Activated naive CD4-positive, alpha-beta T cell (primary cell): ENCODE measurements around the gene KLF2.
A peak's percentile ranks its signal among the peaks of the same experiment; 100 is the strongest.

Source experiments
- DNase-seq, 4 experiments: peaks; one replicate each; lab custom pipeline; 2025; lab: John Stamatoyannopoulos, UW

KLF2 gene

DNA sequence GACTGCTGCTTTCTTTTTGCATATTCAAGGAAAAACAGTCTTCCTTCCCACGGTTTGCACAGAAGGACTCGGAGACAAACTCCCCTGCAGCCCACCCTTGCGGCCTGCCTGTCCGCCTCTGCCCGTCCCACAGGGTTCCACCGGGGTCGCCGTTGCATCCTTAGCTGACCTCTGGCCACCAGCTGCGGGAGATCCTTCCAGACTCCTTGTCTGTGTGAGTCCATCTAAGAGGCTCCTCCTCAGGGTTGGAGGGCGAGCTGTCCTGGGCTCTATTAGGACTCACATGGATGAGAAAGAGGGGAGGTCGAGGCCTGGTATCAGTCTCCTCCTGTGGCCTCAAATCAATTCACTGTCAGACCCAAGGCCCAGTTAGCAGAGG, 39.2 kb downstream of the KLF2 start:
- no peak for DNase-seq

DNA sequence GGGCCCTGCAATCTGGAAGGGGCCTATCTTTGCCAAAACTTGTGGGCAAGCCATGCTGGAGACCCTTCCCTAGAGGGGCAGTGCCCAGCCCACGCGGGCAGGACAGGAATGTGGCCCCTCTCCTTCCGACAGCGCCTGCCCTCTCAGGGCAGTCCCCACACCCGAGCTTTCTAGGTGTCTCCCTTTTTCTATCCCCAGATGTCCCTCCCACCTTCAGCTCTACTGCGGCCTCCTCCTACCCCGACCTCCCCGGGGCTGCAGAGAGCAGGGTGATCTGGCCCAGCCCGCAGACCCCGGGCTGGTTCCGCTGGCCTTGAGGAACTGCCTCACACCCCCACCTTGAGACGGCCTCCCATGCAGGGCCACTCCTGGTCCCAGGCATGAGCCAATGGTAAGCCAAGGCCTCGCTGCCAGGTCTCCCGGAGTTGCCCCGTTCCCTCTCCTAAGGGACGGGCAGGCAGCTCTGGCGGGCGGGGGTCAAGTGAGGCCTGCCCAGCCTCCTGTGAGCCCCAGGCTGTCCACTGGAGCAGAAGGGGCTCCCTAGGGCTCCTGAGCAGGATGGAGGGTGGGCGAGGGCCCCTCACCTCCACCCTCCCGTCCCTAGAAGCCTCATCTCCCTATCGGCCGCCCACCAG, 39.7 kb downstream of the KLF2 start:
- DNase-seq: no peak

DNA sequence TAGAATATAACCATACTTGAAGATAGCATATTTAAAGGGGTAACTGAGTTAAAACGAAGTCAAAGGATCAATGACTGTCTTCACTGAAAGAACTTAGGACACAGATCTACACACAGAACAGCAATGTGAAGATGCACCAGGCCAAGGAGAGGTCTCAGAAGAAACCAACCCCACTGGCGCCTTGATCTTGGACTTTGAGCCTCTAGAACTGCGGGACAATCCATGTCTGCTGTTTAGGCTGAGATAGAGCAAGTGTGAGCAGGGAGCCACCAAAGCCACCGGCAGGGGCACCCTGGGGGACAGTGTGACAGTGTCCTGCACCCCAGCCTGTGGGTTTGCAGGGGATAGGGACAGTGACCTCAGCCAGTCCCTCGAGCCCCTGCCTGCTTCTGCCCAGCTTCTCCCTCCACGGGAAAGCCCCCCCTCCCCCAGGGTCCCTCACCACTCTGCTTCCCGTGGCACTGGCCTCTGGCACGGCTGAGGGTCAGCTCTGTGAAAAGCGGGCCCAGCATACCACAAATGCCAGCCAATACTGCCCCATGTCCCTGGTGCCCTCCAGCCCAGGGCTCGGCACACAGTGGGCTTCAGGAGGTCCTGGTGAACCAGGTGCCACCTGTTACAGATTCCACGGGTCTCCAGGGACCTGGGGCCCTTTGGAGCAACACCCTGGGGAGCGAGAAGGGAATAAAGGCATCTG, 40.8 kb downstream of the KLF2 start:
- DNase-seq: no peak

DNA sequence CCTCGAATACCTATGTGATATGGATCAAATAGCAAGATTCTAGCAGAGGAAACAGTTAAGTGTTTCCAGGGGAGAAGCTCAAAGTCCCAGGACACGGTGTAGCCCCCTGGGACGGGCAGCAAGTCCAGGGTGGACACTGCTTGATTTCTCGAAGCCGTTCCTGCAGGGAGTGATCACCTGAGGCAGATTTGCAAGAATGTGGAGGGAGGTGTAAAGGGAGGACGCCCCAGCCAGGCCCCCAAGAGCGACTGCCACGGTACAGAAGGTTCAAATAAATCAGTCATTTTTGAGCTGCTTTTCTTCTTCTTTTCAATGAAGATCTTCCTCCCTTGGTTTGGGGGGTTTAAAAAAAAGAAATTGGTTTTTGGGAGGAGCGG, 41.4 kb downstream of the KLF2 start:
- DNase-seq: no peak

DNA sequence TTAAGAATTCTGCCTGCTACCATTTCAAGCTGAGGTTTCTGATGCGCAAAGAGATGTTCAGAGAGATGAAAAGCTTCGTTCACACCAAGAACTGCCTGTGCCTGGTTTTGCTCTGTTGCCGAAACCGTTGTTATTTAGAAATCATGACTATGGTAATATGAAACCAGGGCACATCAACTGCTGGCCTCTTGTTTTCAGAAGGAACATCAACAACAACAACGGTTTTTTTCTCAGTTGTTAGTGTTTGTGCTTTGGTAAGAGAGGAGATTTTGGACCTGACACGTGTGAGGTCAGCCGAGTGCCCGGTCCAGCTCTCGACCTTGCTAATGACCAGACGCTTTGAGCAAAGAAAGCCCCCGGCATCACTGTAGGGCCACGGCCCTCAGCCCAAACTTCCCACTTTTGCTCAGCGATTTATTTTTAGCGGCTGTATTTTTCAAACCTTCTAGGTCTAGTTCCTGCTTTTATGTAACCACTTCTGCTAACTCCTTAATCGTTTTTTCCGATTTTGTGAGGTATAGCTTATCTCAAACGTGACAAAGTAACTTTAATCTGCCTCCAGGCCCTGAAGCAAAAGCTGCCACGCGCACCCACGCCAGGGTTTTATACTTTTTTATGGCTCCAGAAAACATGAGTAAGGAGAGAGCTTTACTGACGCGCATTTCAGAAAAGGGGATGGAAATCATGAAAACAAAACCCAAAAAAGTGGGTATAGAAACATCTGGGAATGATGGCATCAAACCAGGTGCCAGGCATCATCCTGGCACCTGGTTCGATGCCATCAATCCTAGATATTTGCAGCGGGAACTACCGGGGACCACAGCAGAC, 42.0 kb downstream of the KLF2 start:
- no peak for DNase-seq

DNA sequence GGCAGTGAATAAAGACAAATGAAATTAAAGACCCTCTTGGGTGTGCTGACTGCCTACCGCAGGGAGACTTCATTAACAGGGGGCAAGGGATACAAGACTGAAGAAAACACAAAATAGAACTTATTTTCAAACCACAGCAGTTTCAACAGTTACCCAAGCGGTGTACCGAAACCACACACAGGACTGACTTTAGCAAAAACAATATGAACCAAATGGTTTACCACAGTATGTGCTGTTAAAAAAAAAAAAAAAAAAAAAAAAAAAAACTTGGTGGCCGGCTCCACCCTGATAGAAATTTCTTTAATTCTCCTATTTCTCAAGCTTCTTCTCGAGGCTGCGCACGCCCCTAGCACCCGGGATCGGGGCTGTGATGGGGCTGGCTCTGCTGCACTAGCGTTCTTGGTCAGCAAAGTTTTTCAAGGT, 42.6 kb downstream of the KLF2 start:
- peak in 1 of 4 experiments; percentile 36 for DNase-seq

DNA sequence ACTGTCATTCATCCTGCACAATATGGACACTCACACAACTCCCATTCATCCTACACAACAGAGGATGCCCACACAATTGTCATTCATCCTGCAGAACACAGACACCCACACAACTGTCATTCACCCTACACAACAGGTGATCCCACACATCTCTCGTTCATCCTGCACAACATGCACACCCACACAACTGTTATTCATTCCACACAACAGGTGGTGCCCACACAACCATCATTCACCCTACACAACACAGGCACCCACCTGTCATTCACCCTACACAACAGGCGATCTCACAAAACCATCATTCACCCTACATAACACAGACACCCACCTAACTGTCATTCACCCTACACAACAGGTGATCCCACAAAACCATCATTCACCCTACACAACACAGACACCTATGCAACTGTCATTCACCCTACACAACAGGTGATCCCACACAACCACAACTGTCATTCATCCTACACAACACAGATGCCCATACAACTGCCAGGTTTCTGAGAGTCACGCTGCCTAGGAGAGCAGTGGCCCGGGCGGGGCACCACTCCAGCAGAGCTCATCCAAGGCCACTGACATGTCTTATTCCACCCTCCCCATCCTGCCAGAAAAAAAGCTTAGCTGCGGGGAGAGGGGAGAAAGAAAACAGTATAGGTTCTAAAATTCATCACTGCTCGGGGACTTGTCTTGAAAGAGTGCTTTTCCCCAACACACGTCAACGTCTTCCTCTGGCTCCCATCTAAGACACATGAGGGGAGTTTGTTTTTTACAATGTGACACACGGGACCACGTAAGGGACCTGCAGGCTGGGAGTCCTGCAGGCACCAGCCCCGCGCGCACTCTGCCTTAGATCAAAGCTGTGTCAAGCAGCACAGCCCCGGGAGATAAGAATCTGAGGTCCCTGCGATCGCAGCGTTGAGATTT, 44.0 kb downstream of the KLF2 start:
- DNase-seq: peak in 2 of 4 experiments; percentile 59 to 61

DNA sequence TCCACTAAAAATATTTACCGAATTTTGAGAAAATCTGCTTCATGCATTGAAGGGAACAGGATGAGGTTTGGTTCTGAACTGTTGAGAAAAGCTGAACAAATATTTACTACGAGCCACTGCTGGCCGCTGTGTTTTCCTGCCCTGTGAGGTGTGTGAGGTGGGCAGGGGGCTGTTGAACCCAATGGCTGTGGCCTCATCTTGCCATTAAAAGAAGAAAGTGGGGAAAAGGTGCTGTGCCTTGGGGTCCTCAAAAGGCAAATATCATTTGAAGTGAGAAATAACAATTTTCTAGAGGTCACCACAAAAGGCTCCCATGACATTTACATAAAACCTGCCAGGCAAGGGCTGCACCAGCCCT, 44.7 kb downstream of the KLF2 start:
- DNase-seq: no peak

DNA sequence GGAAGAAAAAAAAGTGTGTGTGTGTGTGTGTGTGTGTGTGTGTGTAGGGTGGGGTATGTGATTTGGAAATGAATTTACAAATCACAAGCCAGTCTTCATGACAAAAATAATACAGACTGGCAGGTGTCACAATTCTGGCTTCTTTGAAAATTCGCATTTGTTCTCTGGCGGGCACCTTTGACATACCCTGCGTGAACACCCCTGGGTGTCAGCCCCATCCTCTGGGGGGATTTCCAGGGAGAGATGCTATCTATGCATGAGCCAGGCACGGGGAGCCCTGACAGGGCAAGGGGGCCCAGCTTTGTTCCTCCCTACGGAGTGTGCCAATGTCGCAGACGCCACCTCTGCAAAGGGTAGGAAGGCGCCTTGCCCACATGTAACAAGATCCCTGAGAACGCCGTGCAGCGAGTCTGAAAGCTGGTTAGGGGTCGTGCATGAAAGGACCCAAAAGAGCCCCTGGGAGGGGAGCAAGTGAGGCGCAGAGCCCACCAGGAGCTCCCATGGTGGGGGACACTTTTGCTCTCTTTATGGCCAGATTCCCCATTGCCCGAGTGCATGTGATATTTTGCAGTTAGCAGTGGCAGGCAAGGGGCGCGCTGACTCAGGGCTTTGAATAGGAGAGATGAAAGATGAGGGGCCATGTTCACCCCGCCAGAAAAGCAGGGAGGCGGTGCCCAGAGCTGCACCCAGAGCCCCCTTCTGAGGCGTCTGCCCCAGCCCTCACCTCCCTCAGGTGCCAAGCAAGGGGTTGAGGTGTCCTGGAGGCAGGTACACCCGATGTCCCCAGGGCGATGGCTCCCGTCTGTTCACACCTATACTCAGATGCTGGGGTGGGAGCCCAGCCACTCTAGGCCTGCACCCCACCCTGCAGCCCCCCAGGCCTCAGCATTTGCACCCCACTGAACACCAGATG, 45.3 kb downstream of the KLF2 start:
- peak in 2 of 4 experiments; percentile 44 to 57 for DNase-seq

DNA sequence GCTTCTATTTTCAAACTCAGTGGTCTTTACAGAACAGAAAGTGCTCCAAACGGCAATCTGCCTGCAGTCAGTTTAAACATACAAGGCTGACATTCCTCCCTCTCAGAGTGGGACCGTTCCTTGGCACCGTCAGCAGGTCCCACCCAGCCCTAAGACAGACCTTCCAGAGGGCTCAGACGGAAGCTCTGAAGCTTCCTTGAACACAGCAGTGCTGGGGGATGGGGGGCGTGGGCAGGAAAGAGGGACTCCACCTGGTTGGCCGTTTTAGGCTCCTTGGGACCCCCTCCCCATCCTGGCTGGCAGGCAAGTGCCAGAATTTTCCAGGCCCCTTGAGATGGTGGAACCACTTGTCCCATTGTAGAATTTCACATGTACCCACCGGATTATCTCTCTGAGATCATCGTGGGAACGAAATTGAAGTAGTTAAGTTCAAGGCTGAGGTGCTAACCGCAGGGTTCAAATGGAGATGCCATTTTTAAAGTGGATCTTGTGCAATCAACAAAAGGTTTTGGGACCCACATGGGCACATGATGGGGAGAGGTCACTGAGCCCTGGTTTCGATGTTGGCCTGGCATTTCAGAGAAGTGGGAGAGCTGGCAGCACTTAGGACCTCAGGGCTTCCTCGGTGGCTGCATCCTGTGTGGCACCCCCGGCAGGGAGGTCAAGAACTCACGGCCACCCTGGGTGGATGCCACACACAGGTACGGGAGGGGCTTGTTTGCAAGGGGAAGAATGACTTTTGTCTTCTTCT, 46.2 kb downstream of the KLF2 start:
- DNase-seq: peak in 1 of 4 experiments; percentile 47

DNA sequence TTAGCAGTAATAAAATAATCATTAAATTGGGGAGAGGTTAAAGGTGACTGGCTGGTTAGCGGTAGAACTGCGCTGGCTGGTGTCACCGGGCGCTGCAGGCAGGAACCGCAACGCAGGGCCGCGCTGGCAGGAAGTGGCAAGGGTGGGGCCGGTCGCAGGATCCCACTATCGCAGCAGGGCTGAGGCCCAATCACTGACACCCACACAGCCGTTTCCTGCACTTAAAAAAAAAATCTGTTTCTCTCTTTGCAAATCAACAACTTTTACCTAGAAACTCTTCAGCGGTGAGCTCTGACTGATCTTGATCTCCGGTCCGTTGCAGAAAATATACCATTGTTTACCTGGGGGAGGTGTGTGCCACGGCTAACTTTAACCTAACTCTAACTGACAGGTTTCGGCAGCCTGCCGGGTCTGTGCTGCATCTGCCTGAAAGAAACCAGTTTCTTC, 46.9 kb downstream of the KLF2 start:
- DNase-seq: peak; percentile 31 to 88 (median 59)

DNA sequence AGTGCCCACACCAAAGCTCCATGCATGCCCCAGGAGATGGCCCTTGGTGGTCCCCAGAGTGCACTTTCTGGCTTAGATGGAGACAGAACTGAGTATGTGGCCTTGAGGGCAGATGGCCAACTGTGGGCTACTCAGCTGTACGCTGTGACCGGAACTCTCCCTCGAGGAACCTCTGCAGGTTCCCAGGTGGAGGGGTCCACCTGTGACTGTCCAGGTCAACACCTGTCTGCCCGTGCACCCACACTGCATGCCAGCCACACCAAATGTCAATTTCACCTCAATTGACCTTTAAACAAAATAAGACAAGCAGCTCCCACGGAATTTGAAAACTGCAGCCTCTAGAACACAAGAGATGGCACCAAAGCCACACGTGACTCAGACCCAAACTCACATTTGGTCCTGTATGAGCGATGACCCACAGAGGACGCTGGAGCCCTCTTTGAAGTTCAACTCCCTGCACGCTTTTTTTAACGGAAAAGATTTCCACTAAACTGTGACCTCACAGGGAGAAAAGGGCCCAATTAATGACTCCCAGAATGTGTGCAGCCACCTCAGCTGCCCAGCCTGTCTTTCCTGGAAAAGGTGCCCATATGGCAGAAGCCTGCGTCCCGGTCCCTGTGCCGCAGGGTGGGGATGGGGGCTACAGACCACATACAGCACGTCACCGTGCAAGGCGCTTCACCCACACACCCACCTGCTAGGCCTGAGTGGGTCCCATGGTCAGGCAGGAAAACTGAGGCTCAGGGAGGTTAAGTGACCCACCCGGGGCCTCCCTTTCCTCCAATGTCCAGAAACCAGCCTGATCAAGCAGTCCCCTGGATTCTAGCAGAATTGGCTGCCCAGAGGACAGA, 47.7 kb downstream of the KLF2 start:
- DNase-seq: no peak

DNA sequence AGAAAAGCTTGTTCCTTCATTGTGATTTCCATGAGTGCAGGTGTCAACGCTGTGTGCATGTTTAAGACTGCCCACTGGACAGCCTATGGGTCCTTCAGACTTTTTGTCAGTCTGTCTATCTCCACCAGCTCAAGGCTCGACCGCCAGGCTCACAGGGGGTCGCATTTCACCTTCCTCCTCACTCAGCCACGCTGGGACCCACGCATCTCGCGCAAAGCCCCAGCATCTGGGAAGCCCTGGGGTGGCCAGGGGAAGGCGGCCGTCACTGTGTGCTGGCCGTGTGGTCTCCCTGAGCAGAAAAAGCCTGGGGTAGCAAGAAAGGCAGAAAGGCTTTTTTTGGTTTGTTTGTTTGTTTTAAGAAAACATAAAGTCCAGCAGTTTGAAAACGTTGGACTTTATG, 48.5 kb downstream of the KLF2 start:
- DNase-seq: no peak

DNA sequence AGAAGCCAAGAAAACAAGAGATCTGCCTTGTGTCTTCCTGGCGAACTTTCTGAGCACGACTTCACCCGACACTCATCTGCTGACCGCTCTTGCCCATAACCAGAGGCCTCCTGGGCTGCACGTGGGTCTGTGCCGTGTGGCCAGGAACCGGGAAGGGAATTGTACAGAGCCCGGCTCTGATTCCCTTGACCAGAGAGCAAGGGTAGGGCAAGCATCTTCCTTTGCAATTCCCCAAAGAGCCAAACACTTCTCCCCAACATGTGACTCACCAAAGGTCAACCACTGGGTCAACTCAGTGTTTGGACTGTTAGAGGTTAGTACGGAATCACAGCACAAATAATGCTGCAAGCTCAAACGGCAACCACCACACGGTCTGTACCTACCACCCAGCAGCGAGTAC, 48.9 kb downstream of the KLF2 start:
- DNase-seq: no peak

DNA sequence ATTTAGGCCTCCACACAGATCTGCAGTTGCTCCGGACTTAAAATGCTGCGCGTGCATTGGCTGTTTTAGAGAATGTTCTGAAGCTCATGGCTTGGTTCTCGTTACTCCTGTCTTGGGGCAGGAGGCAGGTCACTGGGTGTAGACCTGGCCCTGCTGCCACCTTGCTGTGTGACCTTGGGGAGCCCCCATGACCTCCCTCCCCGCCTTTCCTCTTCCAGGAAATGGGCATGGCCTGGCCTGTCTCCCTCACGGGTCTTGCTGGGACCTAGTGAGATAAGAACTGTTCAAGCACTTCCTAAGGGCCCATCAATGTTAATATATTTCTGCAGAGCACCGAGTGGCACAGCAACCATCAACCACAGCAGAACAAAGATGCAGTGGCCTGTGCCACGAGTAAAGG, 49.4 kb downstream of the KLF2 start:
- no peak for DNase-seq

DNA sequence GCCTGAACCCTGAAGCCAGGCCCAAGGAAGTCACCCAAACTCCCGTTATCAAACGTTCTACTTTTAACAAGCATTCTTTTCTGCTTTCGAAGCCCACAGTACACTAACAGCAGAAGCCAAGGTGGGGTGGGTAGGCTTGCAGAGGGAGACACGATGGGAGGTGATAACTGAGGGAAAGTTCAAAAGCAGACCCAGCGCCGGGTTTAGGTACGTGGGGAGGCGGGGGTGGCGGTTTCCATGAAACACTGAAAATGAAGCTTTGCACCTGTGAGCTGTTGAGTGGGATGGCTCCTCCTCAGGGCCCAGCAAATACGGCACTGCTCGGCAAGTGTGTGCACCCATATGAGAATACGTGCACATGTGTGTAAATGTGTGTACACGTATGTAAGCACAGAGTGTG, 49.8 kb downstream of the KLF2 start:
- no peak for DNase-seq

DNA sequence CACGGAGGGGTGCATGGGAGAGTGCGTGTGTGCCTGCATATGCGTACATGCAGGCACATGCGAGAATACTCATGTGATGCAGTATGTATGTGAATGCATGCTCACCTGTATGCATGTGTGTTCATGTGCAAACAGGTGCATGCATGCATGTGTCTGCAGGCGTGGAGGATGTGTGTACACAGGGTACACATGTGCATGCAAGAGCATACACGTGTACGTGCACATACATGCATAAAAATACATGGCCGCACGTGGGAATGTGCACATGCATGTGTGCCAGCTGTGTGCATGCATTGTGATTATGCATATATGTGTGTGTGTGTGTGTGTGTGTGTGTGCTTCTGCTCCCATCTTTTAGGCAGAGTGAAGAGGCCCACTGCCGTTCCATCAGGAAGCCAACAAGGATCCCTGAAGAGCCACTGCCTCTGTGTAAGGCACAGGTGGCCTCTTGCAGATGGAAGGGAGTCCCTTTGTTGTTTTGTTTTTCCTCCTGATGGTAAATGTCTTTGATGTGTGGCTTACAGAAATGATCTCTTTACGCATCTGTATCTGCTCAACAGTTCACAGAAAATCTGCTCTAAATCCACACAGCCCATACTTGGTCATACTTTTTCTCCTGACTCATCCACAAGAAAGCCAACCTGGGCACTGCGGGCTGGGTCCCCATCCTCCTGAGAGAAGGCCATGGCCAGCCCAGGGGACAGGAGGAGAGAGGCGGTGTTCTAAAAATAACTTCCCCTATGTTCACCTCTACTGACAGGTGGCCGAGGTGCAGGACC, 50.7 kb downstream of the KLF2 start:
- no peak for DNase-seq

DNA sequence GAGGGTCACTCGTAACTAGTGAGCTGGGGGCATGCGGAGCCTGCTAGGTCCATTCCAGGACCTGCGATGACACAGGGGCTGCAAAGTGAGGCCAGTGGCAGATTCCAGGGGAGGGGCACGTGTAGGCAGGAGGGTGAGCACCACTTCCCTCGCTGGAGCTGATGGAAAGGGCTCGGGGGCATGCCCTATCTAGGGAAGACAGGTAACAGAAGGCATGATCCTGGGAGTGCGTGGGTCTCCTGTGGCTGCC, 51.2 kb downstream of the KLF2 start:
- DNase-seq: no peak

DNA sequence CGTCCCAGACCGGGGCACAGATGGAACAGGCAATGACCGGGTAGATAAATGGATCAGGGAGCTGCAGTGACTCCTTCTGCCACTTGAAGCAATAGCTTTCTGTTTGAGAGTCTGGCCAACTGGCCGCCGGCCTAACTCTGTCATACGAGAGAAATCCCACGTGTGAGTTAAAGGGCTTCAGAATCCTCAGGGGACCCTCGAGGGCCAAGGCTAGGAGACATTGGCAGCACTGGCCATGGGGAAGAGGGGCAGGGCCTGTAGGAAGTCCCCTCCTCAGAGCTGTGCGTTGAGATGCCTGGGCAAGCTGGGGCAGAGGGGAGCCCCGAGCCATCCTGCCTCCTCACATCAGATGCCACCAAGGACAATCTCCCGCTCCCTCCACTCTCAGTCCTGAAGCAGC, 51.6 kb downstream of the KLF2 start:
- no peak for DNase-seq
